GM19099 (cell line): ENCODE results near the gene NRCAM.

Experiments used
- POLR2A ChIP-seq: IDR thresholded peaks from 3 replicates; pipeline ENCODE4 v1.6.1; 2011; ENCODE audit warnings: low read depth; ENCODE audit not compliant: insufficient read length; ENCODE audit errors: extremely low read depth

NRCAM gene

DNA sequence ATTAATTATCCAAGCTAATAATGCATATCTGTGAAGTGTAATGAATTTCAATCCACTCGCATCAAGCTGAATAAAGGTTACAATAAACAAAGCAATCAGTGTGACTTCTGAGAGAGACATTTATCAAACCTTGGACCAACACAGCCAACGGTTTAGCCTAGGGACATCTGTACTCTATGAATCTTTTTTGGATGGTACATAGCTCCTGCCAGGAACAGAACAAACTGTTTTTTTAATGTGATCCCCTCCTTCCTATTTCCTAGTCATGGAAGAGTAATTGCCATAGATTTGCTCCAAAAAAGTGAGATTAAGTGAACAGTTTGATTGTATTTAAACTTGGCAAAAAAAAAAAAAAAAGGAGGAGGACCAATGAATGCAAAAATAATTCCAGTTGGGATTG is 11.2 kb upstream of the NRCAM start:
- no peak for TF ChIP-seq POLR2A

GRCh38 chr7:108464743-108465142 is 8.5 kb upstream of the NRCAM start:
- no peak for TF ChIP-seq POLR2A

DNA sequence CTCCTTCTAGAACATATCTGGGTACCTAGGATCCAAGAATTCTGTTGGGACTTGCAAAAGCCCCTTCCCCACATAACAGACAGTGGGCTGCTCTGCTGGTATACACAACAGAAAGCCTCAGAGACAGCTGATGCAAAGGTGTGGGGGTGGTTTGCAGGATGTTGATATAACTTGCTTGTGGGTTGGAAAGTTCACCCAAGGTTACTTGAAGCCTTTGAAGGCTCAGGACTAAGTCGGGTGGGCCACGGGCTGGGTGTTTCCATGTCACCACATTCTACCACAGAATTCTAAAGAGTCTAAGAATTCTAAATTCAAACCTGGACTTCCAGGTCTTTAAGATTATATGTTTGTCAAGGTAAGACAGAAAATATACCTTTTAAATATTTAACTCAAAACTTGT is 7.4 kb upstream of the NRCAM start:
- no peak for TF ChIP-seq POLR2A

GRCh38 chr7:108461840-108462239 is 5.6 kb upstream of the NRCAM start:
- no peak for TF ChIP-seq POLR2A

- TF ChIP-seq POLR2A, result no peak
Measured at GRCh38 chr7:108460964-108461363, 4.7 kb upstream of the NRCAM start.

GRCh38 chr7:108459922-108460551 is 3.8 kb upstream of the NRCAM start:
- TF ChIP-seq POLR2A, result no peak

DNA sequence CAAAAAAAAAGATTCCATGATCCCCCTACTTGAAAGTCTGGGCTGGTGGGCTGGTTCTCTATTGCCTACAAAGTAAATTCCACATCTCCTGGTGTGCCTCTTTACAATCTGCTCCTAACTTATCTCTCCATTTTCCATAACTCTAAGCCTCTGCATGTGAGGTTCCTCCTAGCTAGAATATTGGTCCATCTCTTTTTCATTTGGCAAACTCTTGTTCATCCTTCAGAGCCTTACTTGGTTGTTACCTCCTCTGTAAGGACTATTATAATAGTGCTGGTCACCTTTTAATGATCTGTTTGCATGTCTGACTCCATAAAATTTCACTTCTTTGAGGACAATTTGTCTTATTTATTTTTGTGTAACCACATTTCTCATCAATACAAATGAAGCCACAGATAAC is 1.6 kb upstream of the NRCAM start:
- TF ChIP-seq POLR2A, result no peak

DNA sequence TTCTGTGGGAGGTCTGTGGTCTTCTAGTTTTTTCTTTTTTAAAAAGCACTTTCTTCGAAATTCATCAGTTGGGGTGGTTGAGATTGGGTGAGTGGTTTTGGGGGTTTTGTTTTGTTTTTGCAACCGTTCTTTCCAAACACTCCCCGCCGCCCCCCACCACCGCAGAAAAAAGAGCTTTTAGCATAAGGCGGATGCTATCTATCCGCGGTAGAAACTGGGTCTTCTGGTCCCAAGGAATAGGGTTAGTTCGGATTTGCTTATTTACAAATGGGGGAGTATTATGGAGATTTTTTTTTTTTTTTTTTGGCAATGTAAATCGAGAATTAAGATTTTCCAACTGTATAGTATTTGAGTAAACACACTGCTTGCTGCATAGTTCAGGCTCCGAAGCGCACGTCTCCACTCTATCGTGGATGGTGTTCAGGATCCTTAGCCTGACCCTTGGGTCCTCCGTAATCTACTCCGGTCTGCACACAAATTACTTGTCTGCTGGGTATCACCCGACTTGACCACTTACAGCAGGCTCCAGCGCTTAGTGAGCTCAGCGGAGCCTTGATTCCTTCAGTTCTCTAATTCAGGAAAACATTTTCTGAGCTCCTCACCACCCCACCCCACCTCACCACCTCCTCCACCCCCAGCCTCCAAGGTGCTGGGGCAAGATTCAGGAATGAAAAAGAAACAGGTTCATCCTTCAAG is 757 bp upstream of the NRCAM start:
- no peak for TF ChIP-seq POLR2A

DNA sequence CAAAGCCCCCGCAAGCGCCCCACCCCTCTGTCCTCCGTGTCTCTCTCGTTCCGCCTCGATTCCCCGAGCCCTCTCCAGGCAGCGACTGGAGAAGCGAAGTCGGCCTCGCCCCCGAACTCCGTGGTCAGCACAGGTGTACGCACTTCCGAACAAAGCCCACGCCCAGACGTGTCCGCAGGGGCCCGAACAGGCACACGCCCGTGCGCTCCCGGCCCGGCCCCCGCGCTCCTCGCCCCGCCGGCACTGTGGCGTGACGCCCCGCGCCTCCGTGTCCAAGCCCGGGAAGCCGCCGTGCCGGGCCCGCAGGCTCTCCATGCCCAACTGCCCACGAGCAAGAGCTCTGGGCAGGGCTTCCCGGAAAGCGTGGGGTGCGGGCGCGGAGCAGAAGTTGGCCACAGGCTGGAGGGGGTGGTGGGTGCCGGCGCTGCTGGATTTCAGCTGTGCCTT is 662 bp downstream of the NRCAM start:
- TF ChIP-seq POLR2A, result no peak

DNA sequence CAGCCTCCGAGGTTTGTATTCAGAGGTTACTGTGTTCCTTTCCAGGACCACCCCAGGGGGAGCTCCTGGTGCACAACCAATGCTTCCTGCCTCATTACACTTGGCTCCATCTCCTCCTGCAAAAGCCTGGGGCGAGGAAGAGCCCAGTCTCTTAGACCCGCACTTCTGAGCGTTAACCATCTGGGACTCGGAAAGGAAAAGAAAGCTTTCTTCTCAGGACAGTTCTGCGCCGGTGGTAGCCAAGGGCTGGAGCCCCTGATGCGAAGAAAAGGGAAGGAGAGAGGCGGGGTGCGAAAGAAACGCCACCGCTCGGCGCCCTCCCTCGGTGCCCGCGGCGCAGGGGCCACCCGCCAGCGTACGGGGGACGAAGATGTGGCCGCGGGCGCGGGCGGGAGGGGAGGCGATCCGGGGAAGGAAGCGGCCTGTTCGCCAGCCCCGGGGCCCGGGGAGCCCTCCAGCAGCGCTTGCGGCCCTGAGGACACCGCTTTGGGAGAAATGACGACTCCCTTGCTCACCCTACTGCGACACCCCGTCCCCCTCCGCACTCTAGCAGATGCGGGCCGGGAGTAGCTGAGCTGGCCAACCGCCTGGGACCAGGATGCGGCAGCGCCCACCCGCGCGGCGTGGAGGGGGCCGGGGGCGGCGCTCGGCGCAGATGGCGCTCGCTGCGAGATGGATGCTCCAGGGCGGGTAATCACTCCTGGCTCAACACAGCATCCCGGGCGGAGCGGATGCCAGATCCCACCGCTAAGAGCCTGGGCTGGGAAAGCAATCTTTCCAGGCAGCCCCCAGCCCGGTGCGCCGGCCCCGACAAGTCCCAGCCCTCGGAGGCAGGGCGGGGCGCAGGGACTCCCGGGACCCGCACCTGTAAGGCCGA is 1.3 kb downstream of the NRCAM start:
- TF ChIP-seq POLR2A, result no peak

GRCh38 chr7:108454317-108454673 is 1.9 kb downstream of the NRCAM start:
- no peak for TF ChIP-seq POLR2A

DNA sequence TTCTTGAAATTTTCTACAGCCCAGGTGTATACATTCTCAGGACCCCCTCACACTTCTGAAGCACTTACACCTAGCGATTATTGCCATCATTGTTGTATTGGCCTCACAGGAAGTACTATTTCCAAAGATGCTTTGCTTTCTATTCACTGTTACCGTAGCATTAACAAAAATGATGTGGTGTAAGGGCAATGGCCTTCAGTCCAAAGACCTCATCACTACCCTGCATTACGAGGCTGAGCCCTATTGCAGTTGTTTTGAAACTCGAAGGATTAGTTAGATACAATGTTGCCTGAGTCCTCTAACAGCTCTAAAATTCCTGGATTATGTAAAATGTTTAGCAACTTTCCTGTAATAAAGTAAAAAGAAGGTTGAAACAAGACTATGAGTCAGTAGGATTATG is 2.9 kb downstream of the NRCAM start:
- TF ChIP-seq POLR2A, result no peak

GRCh38 chr7:108452707-108453106 is 3.5 kb downstream of the NRCAM start:
- TF ChIP-seq POLR2A, result no peak

DNA sequence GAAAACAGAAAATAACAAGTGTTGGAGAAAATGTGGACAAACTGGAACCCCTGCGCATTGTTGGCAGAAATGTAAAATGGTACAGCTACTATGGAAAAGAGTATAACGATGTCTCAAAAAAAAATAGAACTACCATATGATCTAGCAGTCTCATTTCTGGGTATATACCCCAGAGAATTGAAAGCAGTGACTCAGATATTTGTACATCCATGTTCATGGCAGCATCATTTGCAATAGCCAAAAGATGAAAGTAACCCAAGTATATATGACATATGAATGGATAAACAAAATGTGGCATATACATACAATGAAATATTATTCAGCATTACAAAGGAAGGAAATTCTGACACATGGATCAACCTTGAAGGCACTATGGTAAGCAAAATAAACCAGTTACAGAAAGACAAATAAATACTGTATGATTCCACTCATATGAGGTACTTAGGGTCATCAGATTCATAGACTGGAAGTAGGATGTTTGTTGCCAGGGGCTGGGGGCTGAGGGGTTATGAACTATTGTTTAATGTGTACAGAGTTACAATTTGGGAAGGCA is 4.9 kb downstream of the NRCAM start:
- no peak for TF ChIP-seq POLR2A

DNA sequence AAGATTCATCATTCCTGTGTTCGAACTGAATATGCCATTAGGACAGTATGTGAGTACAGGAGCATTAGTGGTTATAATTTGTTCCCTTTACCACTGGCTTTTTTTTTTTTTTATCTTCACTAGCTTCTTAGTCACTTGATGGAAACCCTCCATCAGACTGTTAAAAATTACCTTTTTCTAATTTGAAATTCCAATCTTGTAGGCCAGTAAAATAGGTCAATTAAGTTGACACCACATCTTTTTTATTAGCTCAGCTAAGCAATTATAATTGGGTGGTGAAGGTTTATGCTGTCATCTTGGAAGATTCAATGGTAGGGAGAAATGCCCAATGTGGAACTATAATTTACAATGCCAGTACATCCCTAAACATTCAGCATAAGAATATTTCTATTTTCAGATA is 6.1 kb downstream of the NRCAM start:
- TF ChIP-seq POLR2A, result no peak
